ENCODE results near the gene ADSS1. TPM values are rescaled to one million over a fixed set of nuclear protein-coding genes. Genes with fewer than 3 reads are reported as not detected.
A peak's percentile ranks its signal among the peaks of the same experiment; 100 is the strongest.

Gene ADSS1
- total and polyA plus RNA-seq, 2 experiments from 2014 or later = 3.8 to 7.6 TPM

DNA sequence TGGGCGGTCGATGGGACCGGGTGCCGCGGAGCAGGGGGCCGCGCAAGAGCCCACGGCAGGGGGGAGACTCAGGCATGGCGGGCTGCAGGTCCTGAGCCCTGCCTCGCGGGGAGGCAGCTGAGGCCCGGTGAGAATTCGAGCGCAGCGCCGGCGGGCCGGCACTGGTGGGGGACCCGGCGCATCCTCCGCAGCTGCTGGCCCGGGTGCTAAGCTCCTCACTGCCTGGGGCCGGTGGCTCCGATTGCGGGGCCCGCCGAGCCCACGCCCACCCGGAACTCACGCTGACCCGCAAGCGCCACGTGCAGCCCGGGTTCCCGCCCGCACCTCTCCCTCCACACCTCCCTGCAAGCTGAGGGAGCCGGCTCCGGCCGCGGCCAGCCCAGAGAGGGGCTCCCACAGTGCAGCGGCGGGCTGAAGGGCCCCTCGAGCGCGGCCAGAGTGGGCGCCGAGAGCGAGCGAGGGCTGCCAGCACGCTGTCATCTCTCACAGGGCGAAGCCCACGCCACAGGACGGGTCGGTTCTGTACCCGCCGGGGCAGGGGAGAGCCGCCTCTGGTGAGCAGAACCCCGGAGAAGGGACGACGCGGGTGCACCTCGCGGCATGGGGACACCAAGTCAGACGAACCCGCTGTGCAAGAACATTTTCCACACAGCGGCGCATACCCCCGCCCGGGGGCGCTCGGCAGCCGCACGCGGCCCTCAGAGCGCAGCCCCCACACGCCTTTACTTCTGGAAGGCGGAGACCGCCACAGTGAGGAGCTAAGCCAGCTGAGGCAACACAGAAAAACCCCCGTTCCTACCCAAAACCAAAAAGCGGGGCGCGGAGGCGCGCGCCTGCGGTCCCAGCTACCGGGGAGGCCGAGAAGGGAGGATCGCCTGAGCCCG lies 27.8 kb downstream of the ADSS1 start:
- Histone ChIP-seq H3K9me3 (ENCODE audit: low read depth) (no peaks in the 10 kb centered on the region), H3K9me2 (replicated peaks; ENCODE audit: insufficient read depth) (no peaks in the 10 kb centered on the region), H3K27me3 (no peaks in the 10 kb centered on the region), H3K79me2 (peaks cover 38% of the 10 kb centered on the region), H3K27ac (peak overlapping the region; percentile 76), H3K4me1 (ENCODE audit: insufficient read depth) (peaks cover 35% of the 10 kb centered on the region), H3K4me3 (no peak overlapping the region), H2AFZ (peak overlapping the region; percentile 31), H4K20me1 (ENCODE audit: insufficient read depth, poor library complexity, severe bottlenecking) (peaks cover 26% of the 10 kb centered on the region), H3K4me2 (peak overlapping the region; percentile 77), H3K36me3 (replicated peaks; ENCODE audit: insufficient read depth, low read depth) (no peaks in the 10 kb centered on the region)
- no peak for DNase-seq (ENCODE audit: low spot score)
- WGBS (ENCODE audit: low lambda C conversion rate, missing lambda C conversion rate) = 91% methylated on average over 80 of the region's 90 CpGs
- TF ChIP-seq EZH2phosphoT487 (IDR thresholded peaks at IDR 0.05; ENCODE audit: low read depth, severe bottlenecking, unreplicated experiment) (no peak), EZH2 (IDR thresholded peaks at IDR 0.05; ENCODE audit: borderline replicate concordance) (no peak)
- TF ChIP-seq, protein P1, sequence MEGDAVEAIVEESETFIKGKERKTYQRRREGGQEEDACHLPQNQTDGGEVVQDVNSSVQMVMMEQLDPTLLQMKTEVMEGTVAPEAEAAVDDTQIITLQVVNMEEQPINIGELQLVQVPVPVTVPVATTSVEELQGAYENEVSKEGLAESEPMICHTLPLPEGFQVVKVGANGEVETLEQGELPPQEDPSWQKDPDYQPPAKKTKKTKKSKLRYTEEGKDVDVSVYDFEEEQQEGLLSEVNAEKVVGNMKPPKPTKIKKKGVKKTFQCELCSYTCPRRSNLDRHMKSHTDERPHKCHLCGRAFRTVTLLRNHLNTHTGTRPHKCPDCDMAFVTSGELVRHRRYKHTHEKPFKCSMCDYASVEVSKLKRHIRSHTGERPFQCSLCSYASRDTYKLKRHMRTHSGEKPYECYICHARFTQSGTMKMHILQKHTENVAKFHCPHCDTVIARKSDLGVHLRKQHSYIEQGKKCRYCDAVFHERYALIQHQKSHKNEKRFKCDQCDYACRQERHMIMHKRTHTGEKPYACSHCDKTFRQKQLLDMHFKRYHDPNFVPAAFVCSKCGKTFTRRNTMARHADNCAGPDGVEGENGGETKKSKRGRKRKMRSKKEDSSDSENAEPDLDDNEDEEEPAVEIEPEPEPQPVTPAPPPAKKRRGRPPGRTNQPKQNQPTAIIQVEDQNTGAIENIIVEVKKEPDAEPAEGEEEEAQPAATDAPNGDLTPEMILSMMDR (IDR thresholded peaks at IDR 0.05; ENCODE audit: poor library complexity) = no peak

DNA sequence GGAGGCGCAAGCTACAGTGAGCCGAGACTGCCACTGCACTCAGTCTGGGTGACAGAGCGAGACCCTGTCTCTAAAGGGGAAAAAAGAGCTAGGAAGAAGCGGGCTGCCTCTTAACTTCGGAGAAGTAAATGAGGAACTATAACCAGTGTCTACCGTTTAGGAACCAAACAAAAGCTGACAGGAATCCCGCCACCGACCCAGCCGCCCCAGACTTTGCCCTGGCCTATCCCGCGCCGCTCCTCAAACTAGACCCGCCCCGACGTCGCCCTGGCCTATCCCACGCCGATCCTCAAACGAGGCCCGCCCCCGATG lies 28.4 kb downstream of the ADSS1 start:
- H3K27me3 ChIP-seq = no peaks in the 10 kb centered on the region
- peaks cover 31% of the 10 kb centered on the region for H3K4me1 ChIP-seq (ENCODE audit: insufficient read depth)
- no peak for TF ChIP-seq EZH2phosphoT487 (IDR thresholded peaks at IDR 0.05; ENCODE audit: low read depth, severe bottlenecking, unreplicated experiment)
- TF ChIP-seq, protein P1 (IDR thresholded peaks at IDR 0.05; ENCODE audit: poor library complexity) = no peak
- no peak for TF ChIP-seq EZH2 (IDR thresholded peaks at IDR 0.05; ENCODE audit: borderline replicate concordance)
- H3K36me3 ChIP-seq (replicated peaks; ENCODE audit: insufficient read depth, low read depth) = no peaks in the 10 kb centered on the region
- no peaks in the 10 kb centered on the region for H3K9me2 ChIP-seq (replicated peaks; ENCODE audit: insufficient read depth)
- no peak for DNase-seq (ENCODE audit: low spot score)
- H3K4me2 ChIP-seq = peak overlapping the region; percentile 77
- H2AFZ ChIP-seq = peak overlapping the region; percentile 31
- H3K27ac ChIP-seq = peak overlapping the region; percentile 76
- no peaks in the 10 kb centered on the region for H3K9me3 ChIP-seq (ENCODE audit: low read depth)
- H3K4me3 ChIP-seq = no peak overlapping the region
- WGBS (ENCODE audit: low lambda C conversion rate, missing lambda C conversion rate) = 37% methylated on average over 6 of the region's 21 CpGs
- H3K79me2 ChIP-seq = peaks cover 44% of the 10 kb centered on the region
- H4K20me1 ChIP-seq (ENCODE audit: insufficient read depth, poor library complexity, severe bottlenecking) = peaks cover 26% of the 10 kb centered on the region

DNA sequence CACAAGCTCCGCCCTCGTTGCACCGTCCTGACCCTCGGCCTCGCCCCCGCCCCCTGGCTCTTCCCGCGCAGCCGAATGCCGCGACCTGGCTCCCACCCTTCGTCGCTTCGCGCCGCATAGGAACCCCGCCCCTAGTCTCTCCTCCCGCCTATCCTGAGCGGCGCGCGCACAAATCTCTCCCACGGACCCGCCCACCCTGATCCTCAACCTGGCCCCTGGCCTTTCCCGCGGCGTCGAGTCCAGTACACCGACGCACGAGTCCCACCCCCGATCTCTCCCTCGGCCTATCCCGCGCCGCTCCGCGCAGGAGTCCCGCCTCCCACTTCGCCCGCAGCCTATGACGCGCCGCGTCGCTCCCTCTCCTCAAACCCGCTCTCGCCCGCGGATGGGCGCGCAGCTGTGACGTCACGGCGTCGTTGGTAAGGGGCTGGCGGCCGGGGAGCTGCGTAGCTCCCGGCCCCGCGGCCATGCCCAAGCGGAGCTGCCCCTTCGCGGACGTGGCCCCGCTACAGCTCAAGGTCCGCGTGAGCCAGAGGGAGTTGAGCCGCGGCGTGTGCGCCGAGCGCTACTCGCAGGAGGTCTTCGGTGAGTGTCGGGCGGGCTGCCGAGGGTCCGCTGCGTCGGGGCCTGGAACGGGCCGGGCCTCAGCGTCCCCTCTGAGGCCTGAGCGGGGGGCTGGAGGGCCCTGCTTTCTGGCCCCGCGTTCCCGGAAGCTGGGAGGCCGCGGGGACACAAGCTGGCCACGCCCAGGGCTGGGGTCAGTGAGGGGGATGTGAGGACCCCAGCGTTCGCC lies 28.9 kb downstream of the ADSS1 start, which contains the start of gene SIVA1:
SIVA1 (plus strand) TSS at position 413 of the 793 bp plus-strand sequence; CDS start at position 468, 55 bp downstream.
- under 1% methylated on average over 78 of the region's 95 CpGs for WGBS (ENCODE audit: low lambda C conversion rate, missing lambda C conversion rate)
- TF ChIP-seq EZH2 (IDR thresholded peaks at IDR 0.05; ENCODE audit: borderline replicate concordance) = no peak
- TF ChIP-seq, protein P1 (IDR thresholded peaks at IDR 0.05; ENCODE audit: poor library complexity) = no peak
- Histone ChIP-seq H3K9me3 (ENCODE audit: low read depth) (no peaks in the 10 kb centered on the region), H3K79me2 (peaks cover 49% of the 10 kb centered on the region), H3K36me3 (replicated peaks; ENCODE audit: insufficient read depth, low read depth) (no peaks in the 10 kb centered on the region), H3K27ac (peak within 1 kb of the TSS; percentile 92), H3K4me2 (peak within 1 kb of the TSS; percentile 97), H2AFZ (peak within 1 kb of the TSS; percentile 37), H3K4me1 (ENCODE audit: insufficient read depth) (peaks cover 25% of the 10 kb centered on the region), H3K9me2 (replicated peaks; ENCODE audit: insufficient read depth) (no peaks in the 10 kb centered on the region), H3K27me3 (no peaks in the 10 kb centered on the region), H3K4me3 (peak within 1 kb of the TSS; percentile 53), H4K20me1 (ENCODE audit: insufficient read depth, poor library complexity, severe bottlenecking) (peaks cover 26% of the 10 kb centered on the region)
- peak; percentile 99 for DNase-seq (ENCODE audit: low spot score)

Data from hepatocyte (in vitro differentiated cells).